Neural cell (in vitro differentiated cells): ENCODE measurements around the gene APBA2. TPM values are rescaled to one million over a fixed set of nuclear protein-coding genes. Genes with fewer than 3 reads are reported as not detected.

Source experiments
- H2AFZ ChIP-seq: fragments of 200-600, 300-800 bp; sonication (generic), shearing (Covaris generic); 2 replicates; pipeline ENCODE4 v1.6.0; 2014; ENCODE audit warnings: low read depth, mild to moderate bottlenecking, antibody characterized with exemption, low read length, moderate library complexity
- H3F3A ChIP-seq: fragments of 200-600 bp; shearing (Covaris generic); 2 replicates; pipeline ENCODE4 v1.6.1; 2016; ENCODE audit warnings: mild to moderate bottlenecking, moderate library complexity, mixed read lengths, antibody characterized with exemption, low read length; ENCODE audit not compliant: insufficient read depth, poor library complexity, severe bottlenecking
- H3K27ac ChIP-seq: fragments of 200-600, 300-800 bp; sonication (generic), shearing (Covaris generic); 2 replicates; pipeline ENCODE4 v1.5.1; 2014; ENCODE audit warnings: mild to moderate bottlenecking, low read length, moderate library complexity
- H3K27me3 ChIP-seq: fragments of 300-800, 200-600 bp; sonication (generic), shearing (Covaris generic); 2 replicates; pipeline ENCODE4 v1.6.0; 2014; ENCODE audit warnings: mild to moderate bottlenecking, low read depth, low read length, moderate library complexity; ENCODE audit not compliant: insufficient read depth
- H3K36me3 ChIP-seq: fragments of 300-800, 200-600 bp; sonication (generic), shearing (Covaris generic); 2 replicates; pipeline ENCODE4 v1.5.1; 2014; ENCODE audit warnings: mild to moderate bottlenecking, antibody characterized with exemption, low read length, moderate library complexity; ENCODE audit not compliant: insufficient read depth
- H3K4me2 ChIP-seq: fragments of 300-800, 200-600 bp; sonication (generic), shearing (Covaris generic); 2 replicates; pipeline ENCODE4 v1.6.0; 2014; ENCODE audit warnings: mild to moderate bottlenecking, low read length
- H3K4me3 ChIP-seq: fragments of 300-800, 200-600 bp; sonication (generic), shearing (Covaris generic); 2 replicates; pipeline ENCODE4 v1.5.1; 2014; ENCODE audit warnings: mild to moderate bottlenecking, low read length, moderate library complexity
- H3K79me2 ChIP-seq: fragments of 200-600 bp; shearing (Covaris generic); replicated peaks from 2 replicates; pipeline ENCODE4 v1.6.0; 2014; ENCODE audit warnings: mild to moderate bottlenecking, low read length, moderate library complexity; ENCODE audit not compliant: insufficient read depth
- H3K9ac ChIP-seq: fragments of 300-800, 200-600 bp; sonication (generic), shearing (Covaris generic); 2 replicates; pipeline ENCODE4 v1.6.1; 2016; ENCODE audit warnings: mild to moderate bottlenecking, low read length, mixed read lengths
- H3K9me2 ChIP-seq: fragments of 200-600 bp; shearing (Covaris generic); 2 replicates; pipeline ENCODE4 v1.6.1; 2016; ENCODE audit warnings: mild to moderate bottlenecking, low read length, mixed read lengths; ENCODE audit not compliant: insufficient read depth
- H3K9me3 ChIP-seq: fragments of 200-600, 300-800 bp; sonication (generic), shearing (Covaris generic); 2 replicates; pipeline ENCODE4 v1.6.1; 2016; ENCODE audit warnings: mild to moderate bottlenecking, mixed run types, low read length, moderate library complexity, mixed read lengths
- H4K20me1 ChIP-seq: fragments of 200-600 bp; shearing (Covaris generic); 2 replicates; pipeline ENCODE4 v1.6.1; 2016; ENCODE audit warnings: mild to moderate bottlenecking, mixed run types; ENCODE audit not compliant: insufficient read depth
- EP300 ChIP-seq: fragments of 450-650 bp; conservative IDR thresholded peaks from 2 replicates; pipeline ENCODE4 v1.6.1; 2014; ENCODE audit warnings: antibody characterized with exemption, mild to moderate bottlenecking, moderate library complexity; ENCODE audit not compliant: poor library complexity, severe bottlenecking
- EZH2 ChIP-seq: fragments of 200-600, 300-800 bp; shearing (Covaris generic), sonication (generic); IDR thresholded peaks from 2 replicates; pipeline ENCODE4 v1.6.1; 2014; ENCODE audit warnings: antibody characterized with exemption, low read length, borderline replicate concordance, mild to moderate bottlenecking; ENCODE audit not compliant: insufficient read depth, poor library complexity, severe bottlenecking
- MXI1 ChIP-seq: fragments of 450-650 bp; conservative IDR thresholded peaks from 2 replicates; pipeline ENCODE4 v1.6.1; 2014; ENCODE audit warnings: antibody characterized with exemption, mild to moderate bottlenecking; ENCODE audit not compliant: poor library complexity, severe bottlenecking
- POLR2AphosphoS5 ChIP-seq: IDR thresholded peaks from 2 replicates; pipeline ENCODE4 v1.6.1; 2012
- RAD21 ChIP-seq: fragments of 450-650 bp; conservative IDR thresholded peaks from 2 replicates; pipeline ENCODE4 v1.6.1; 2014; ENCODE audit warnings: antibody characterized with exemption, mild to moderate bottlenecking, moderate library complexity
- SMC3 ChIP-seq: fragments of 450-650 bp; conservative IDR thresholded peaks from 2 replicates; pipeline ENCODE4 v1.6.1; 2014; ENCODE audit warnings: antibody characterized with exemption, mild to moderate bottlenecking, moderate library complexity; ENCODE audit not compliant: poor library complexity
- TAF1 ChIP-seq: IDR thresholded peaks from 2 replicates; pipeline ENCODE4 v1.6.1; 2012; ENCODE audit warnings: low read depth
- polyA plus RNA-seq: library from polyadenylated mRNA; depleted of rRNA; stranded (reverse); fragments of >200 nt; gene quantifications from 2 replicates; pipeline ENCODE4 v1.2.3, GENCODE V29; 2014
- TF ChIP-seq, protein P1 (sequence below): fragments of 450-650 bp; IDR thresholded peaks from 2 replicates; pipeline ENCODE4 v1.5.1; 2014; ENCODE audit warnings: antibody characterized with exemption, mild to moderate bottlenecking, moderate library complexity; ENCODE audit not compliant: poor library complexity, severe bottlenecking
- TF ChIP-seq, protein P2 (sequence below): IDR thresholded peaks from 2 replicates; pipeline ENCODE4 v1.6.1; 2012; ENCODE audit warnings: borderline replicate concordance

The APBA2 gene
- polyA plus RNA-seq, 1 donor from 2014 or later, result 134 TPM

DNA sequence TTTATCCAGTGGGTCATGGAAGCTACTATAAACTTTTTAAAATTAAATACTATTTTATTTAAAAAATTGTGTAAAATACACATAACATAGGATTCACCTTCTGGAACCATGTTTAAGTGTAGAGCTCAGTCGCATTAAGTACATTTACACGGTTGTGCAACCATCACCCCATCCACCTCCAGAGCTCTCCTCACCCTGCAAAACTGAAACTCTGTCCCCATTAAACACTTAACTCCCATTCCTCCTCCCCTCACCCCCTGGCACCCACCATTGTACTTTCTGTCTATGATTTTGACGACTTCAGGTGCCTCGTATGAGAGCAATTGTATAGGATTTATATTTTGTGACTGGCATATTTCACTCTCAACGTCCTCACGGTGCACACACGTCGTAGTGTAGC, 70.7 kb downstream of the APBA2 start:
- H3K4me2 ChIP-seq, result no peak overlapping the region
- no peaks in the 10 kb centered on the region for H3K36me3 ChIP-seq
- H3K79me2 ChIP-seq, result no peaks in the 10 kb centered on the region
- H3K9me3 ChIP-seq, result no peaks in the 10 kb centered on the region
- no peak overlapping the region for H2AFZ ChIP-seq
- TF ChIP-seq SMC3, result no peak
- TF ChIP-seq, protein P1, sequence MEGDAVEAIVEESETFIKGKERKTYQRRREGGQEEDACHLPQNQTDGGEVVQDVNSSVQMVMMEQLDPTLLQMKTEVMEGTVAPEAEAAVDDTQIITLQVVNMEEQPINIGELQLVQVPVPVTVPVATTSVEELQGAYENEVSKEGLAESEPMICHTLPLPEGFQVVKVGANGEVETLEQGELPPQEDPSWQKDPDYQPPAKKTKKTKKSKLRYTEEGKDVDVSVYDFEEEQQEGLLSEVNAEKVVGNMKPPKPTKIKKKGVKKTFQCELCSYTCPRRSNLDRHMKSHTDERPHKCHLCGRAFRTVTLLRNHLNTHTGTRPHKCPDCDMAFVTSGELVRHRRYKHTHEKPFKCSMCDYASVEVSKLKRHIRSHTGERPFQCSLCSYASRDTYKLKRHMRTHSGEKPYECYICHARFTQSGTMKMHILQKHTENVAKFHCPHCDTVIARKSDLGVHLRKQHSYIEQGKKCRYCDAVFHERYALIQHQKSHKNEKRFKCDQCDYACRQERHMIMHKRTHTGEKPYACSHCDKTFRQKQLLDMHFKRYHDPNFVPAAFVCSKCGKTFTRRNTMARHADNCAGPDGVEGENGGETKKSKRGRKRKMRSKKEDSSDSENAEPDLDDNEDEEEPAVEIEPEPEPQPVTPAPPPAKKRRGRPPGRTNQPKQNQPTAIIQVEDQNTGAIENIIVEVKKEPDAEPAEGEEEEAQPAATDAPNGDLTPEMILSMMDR, result no peak
- no peak for TF ChIP-seq EZH2
- TF ChIP-seq MXI1, result no peak
- no peak for TF ChIP-seq RAD21
- no peak for TF ChIP-seq TAF1
- no peak for TF ChIP-seq EP300
- TF ChIP-seq, protein P2, sequence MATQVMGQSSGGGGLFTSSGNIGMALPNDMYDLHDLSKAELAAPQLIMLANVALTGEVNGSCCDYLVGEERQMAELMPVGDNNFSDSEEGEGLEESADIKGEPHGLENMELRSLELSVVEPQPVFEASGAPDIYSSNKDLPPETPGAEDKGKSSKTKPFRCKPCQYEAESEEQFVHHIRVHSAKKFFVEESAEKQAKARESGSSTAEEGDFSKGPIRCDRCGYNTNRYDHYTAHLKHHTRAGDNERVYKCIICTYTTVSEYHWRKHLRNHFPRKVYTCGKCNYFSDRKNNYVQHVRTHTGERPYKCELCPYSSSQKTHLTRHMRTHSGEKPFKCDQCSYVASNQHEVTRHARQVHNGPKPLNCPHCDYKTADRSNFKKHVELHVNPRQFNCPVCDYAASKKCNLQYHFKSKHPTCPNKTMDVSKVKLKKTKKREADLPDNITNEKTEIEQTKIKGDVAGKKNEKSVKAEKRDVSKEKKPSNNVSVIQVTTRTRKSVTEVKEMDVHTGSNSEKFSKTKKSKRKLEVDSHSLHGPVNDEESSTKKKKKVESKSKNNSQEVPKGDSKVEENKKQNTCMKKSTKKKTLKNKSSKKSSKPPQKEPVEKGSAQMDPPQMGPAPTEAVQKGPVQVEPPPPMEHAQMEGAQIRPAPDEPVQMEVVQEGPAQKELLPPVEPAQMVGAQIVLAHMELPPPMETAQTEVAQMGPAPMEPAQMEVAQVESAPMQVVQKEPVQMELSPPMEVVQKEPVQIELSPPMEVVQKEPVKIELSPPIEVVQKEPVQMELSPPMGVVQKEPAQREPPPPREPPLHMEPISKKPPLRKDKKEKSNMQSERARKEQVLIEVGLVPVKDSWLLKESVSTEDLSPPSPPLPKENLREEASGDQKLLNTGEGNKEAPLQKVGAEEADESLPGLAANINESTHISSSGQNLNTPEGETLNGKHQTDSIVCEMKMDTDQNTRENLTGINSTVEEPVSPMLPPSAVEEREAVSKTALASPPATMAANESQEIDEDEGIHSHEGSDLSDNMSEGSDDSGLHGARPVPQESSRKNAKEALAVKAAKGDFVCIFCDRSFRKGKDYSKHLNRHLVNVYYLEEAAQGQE, result no peak
- no peak for TF ChIP-seq POLR2AphosphoS5
- no peaks in the 10 kb centered on the region for H3F3A ChIP-seq
- H3K4me3 ChIP-seq, result no peak overlapping the region
- no peaks in the 10 kb centered on the region for H3K27me3 ChIP-seq
- H4K20me1 ChIP-seq, result no peaks in the 10 kb centered on the region
- no peak overlapping the region for H3K27ac ChIP-seq
- H3K9ac ChIP-seq, result no peak overlapping the region
- no peaks in the 10 kb centered on the region for H3K9me2 ChIP-seq

DNA sequence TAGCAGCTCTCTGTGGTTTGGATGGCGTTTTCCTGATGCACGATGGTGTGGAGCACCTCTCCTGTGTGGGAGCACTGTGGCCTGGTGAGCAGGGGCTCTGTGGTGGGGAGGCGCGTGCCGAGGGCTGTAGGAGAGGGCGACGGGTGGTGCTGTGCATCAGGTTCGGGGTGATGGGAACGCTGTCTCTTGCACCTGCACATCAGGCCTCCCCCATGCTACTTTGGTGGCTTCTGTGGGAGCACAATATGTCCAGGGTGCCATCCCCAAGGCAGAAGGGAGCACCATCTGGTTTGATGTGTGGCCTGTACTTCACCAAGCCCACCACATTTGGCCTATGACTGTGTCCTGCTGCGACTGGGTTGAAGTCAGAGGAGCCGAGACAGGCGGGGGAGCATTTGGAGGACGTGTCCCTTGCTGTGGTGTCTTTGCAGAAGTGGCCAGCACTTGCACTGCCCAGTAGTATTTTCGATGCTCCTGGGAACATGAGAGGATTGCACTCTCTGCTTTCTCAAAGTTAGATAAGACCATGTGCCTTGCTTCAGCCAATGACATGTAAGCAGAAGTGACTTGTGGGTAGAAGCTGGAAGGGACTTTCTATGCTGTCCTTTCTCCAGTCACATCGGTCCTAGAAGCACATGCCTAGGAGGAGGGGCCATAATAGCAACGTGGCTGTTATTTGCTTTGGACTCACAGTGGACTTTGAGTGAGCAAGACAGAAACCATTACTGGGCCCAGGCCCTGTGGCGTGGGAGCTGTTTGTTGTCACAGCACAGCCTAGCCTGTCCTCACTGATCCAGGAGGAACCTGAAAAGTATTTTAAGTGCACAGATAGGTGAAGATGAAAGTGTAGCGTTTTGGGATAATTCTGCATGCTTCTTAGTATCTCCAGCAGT, 72.1 kb downstream of the APBA2 start:
- no peaks in the 10 kb centered on the region for H3K9me3 ChIP-seq
- no peaks in the 10 kb centered on the region for H3K9me2 ChIP-seq
- no peaks in the 10 kb centered on the region for H4K20me1 ChIP-seq
- H3K36me3 ChIP-seq, result no peaks in the 10 kb centered on the region
- H3F3A ChIP-seq, result no peaks in the 10 kb centered on the region
- H3K9ac ChIP-seq, result no peak overlapping the region
- H3K79me2 ChIP-seq, result no peaks in the 10 kb centered on the region
- no peak overlapping the region for H2AFZ ChIP-seq
- no peak overlapping the region for H3K4me3 ChIP-seq
- H3K4me2 ChIP-seq, result no peak overlapping the region
- TF ChIP-seq, protein P1, result no peak
- TF ChIP-seq RAD21 (no peak), TAF1 (no peak), EZH2 (no peak), MXI1 (no peak), SMC3 (no peak), POLR2AphosphoS5 (no peak), EP300 (no peak)
- TF ChIP-seq, protein P2, result no peak
- H3K27me3 ChIP-seq, result no peaks in the 10 kb centered on the region
- H3K27ac ChIP-seq, result no peak overlapping the region
